ENCODE data around the gene MPHOSPH6. TPM values are rescaled to one million over a fixed set of nuclear protein-coding genes. Genes with fewer than 3 reads are reported as not detected.
"Not testable (repeated sequence)": the region's sequence is repeated elsewhere in the genome, so short reads cannot be mapped to it uniquely, and the experiment has no call there.

The MPHOSPH6 gene
- 58.1 TPM for polyA plus RNA-seq (2013, experiment 1 of 2)
- polyA plus RNA-seq (2013, experiment 2 of 2), result 59.4 TPM

GRCh38 chr16:82169861-82170845 is at the start of gene MPHOSPH6:
TSS of gene MPHOSPH6 (minus strand) at chr16:82170224. CDS start at chr16:82170175, 49 bp downstream.
- H3K4me2 ChIP-seq (ENCODE audit: low read length), result peak within 1 kb of the TSS; percentile 35
- H3K56ac ChIP-seq (ENCODE audit: low read length), result peak within 1 kb of the TSS; percentile 95
- peaks cover 7% of the 10 kb centered on the region for H3K79me1 ChIP-seq (ENCODE audit: low read length)
- WGBS (ENCODE audit: extremely low coverage, insufficient coverage, low lambda C conversion rate), result no CpG with 5 or more reads among the region's 89 CpGs
- H3K23ac ChIP-seq (ENCODE audit: low read length), result no peak within 1 kb of the TSS
- H4K5ac ChIP-seq (ENCODE audit: low read length), result no peak within 1 kb of the TSS
- H3K9ac ChIP-seq (ENCODE audit: low read length), result peak within 1 kb of the TSS; percentile 88
- peaks cover 4% of the 10 kb centered on the region for H3K79me2 ChIP-seq (ENCODE audit: control insufficient read depth, insufficient read depth, low read length)
- peak within 1 kb of the TSS; percentile 22 for H3K4ac ChIP-seq (ENCODE audit: low read depth, low read length)
- peak within 1 kb of the TSS; percentile 68 for H3K18ac ChIP-seq (ENCODE audit: low read length)
- H4K8ac ChIP-seq (ENCODE audit: low read depth, low read length), result peak within 1 kb of the TSS; percentile 95
- peak; percentile 93 for DNase-seq
- no peak within 1 kb of the TSS for H2BK120ac ChIP-seq (ENCODE audit: low read depth, low read length)
- no peaks in the 10 kb centered on the region for H3K4me1 ChIP-seq (ENCODE audit: control insufficient read depth, low read depth, low read length)
- H3K4me3 ChIP-seq (ENCODE audit: low read length), result peak within 1 kb of the TSS; percentile 76
- H2BK15ac ChIP-seq (replicated peaks; ENCODE audit: low read depth), result no peak within 1 kb of the TSS
- no peaks in the 10 kb centered on the region for H3K36me3 ChIP-seq (ENCODE audit: control insufficient read depth, insufficient read depth, low read length)
- peaks cover 7% of the 10 kb centered on the region for H3K27me3 ChIP-seq (ENCODE audit: insufficient read depth, low read length, poor library complexity)
- H2AK5ac ChIP-seq (ENCODE audit: low read length), result no peak within 1 kb of the TSS
- no peak within 1 kb of the TSS for H3K27ac ChIP-seq (ENCODE audit: low read depth, low read length)
- H2BK5ac ChIP-seq (ENCODE audit: low read length), result no peak within 1 kb of the TSS

- no peak overlapping the region for H3K18ac ChIP-seq (ENCODE audit: low read length)
- H4K5ac ChIP-seq (ENCODE audit: low read length), result no peak overlapping the region
- no peak overlapping the region for H2BK120ac ChIP-seq (ENCODE audit: low read depth, low read length)
- no peaks in the 10 kb centered on the region for H3K36me3 ChIP-seq (ENCODE audit: control insufficient read depth, insufficient read depth, low read length)
- no CpG with 5 or more reads among the region's 12 CpGs for WGBS (ENCODE audit: extremely low coverage, insufficient coverage, low lambda C conversion rate)
- H3K56ac ChIP-seq (ENCODE audit: low read length), result no peak overlapping the region
- no peak overlapping the region for H3K4me2 ChIP-seq (ENCODE audit: low read length)
- no peaks in the 10 kb centered on the region for H3K79me2 ChIP-seq (ENCODE audit: control insufficient read depth, insufficient read depth, low read length)
- H2BK15ac ChIP-seq (replicated peaks; ENCODE audit: low read depth), result no peak overlapping the region
- H3K4ac ChIP-seq (ENCODE audit: low read depth, low read length), result no peak overlapping the region
- no peak overlapping the region for H4K8ac ChIP-seq (ENCODE audit: low read depth, low read length)
- H3K4me1 ChIP-seq (ENCODE audit: control insufficient read depth, low read depth, low read length), result no peaks in the 10 kb centered on the region
- H3K27me3 ChIP-seq (ENCODE audit: insufficient read depth, low read length, poor library complexity), result no peaks in the 10 kb centered on the region
- H3K4me3 ChIP-seq (ENCODE audit: low read length), result no peak overlapping the region
- H2AK5ac ChIP-seq (ENCODE audit: low read length), result no peak overlapping the region
- H3K9ac ChIP-seq (ENCODE audit: low read length), result no peak overlapping the region
- no peaks in the 10 kb centered on the region for H3K79me1 ChIP-seq (ENCODE audit: low read length)
- no peak overlapping the region for H2BK5ac ChIP-seq (ENCODE audit: low read length)
- DNase-seq, result no peak
- no peak overlapping the region for H3K23ac ChIP-seq (ENCODE audit: low read length)
- no peak overlapping the region for H3K27ac ChIP-seq (ENCODE audit: low read depth, low read length)
Measured at GRCh38 chr16:82219298-82219697, 49.3 kb upstream of the MPHOSPH6 start.

- H2AK5ac ChIP-seq (ENCODE audit: low read length); H3K4me3 ChIP-seq (ENCODE audit: low read length); H3K79me1 ChIP-seq (ENCODE audit: low read length); H3K9ac ChIP-seq (ENCODE audit: low read length); DNase-seq; H3K56ac ChIP-seq (ENCODE audit: low read length); H3K4ac ChIP-seq (ENCODE audit: low read depth, low read length); H4K8ac ChIP-seq (ENCODE audit: low read depth, low read length); H3K4me2 ChIP-seq (ENCODE audit: low read length); H3K79me2 ChIP-seq (ENCODE audit: control insufficient read depth, insufficient read depth, low read length); H2BK15ac ChIP-seq (replicated peaks; ENCODE audit: low read depth); H3K23ac ChIP-seq (ENCODE audit: low read length); H3K4me1 ChIP-seq (ENCODE audit: control insufficient read depth, low read depth, low read length); H3K18ac ChIP-seq (ENCODE audit: low read length); H3K36me3 ChIP-seq (ENCODE audit: control insufficient read depth, insufficient read depth, low read length); H2BK120ac ChIP-seq (ENCODE audit: low read depth, low read length); H3K27ac ChIP-seq (ENCODE audit: low read depth, low read length); H2BK5ac ChIP-seq (ENCODE audit: low read length); H3K27me3 ChIP-seq (ENCODE audit: insufficient read depth, low read length, poor library complexity); H4K5ac ChIP-seq (ENCODE audit: low read length): not testable (repeated sequence)
- no CpG with 5 or more reads among the region's 9 CpGs for WGBS (ENCODE audit: extremely low coverage, insufficient coverage, low lambda C conversion rate)
Measured at GRCh38 chr16:82209314-82209713, 39.3 kb upstream of the MPHOSPH6 start.

- Histone ChIP-seq H3K79me1 (ENCODE audit: low read length) (no peaks in the 10 kb centered on the region), H4K5ac (ENCODE audit: low read length) (no peak overlapping the region), H3K36me3 (ENCODE audit: control insufficient read depth, insufficient read depth, low read length) (no peaks in the 10 kb centered on the region), H3K18ac (ENCODE audit: low read length) (no peak overlapping the region), H3K4me3 (ENCODE audit: low read length) (no peak overlapping the region), H2BK120ac (ENCODE audit: low read depth, low read length) (no peak overlapping the region), H3K4me1 (ENCODE audit: control insufficient read depth, low read depth, low read length) (no peaks in the 10 kb centered on the region), H2BK5ac (ENCODE audit: low read length) (no peak overlapping the region), H2BK15ac (replicated peaks; ENCODE audit: low read depth) (no peak overlapping the region), H3K4ac (ENCODE audit: low read depth, low read length) (no peak overlapping the region), H4K8ac (ENCODE audit: low read depth, low read length) (no peak overlapping the region), H3K56ac (ENCODE audit: low read length) (no peak overlapping the region), H3K27me3 (ENCODE audit: insufficient read depth, low read length, poor library complexity) (no peaks in the 10 kb centered on the region), H3K79me2 (ENCODE audit: control insufficient read depth, insufficient read depth, low read length) (no peaks in the 10 kb centered on the region), H3K4me2 (ENCODE audit: low read length) (no peak overlapping the region), H3K23ac (ENCODE audit: low read length) (no peak overlapping the region), H3K9ac (ENCODE audit: low read length) (no peak overlapping the region), H2AK5ac (ENCODE audit: low read length) (no peak overlapping the region), H3K27ac (ENCODE audit: low read depth, low read length) (no peak overlapping the region)
- DNase-seq, result no peak
Measured at GRCh38 chr16:82203198-82203597, 33.2 kb upstream of the MPHOSPH6 start.

GRCh38 chr16:82201926-82202325 is 31.9 kb upstream of the MPHOSPH6 start:
- no peak overlapping the region for H3K9ac ChIP-seq (ENCODE audit: low read length)
- no peak overlapping the region for H3K4me3 ChIP-seq (ENCODE audit: low read length)
- H4K8ac ChIP-seq (ENCODE audit: low read depth, low read length), result no peak overlapping the region
- no CpG with 5 or more reads among the region's 1 CpG for WGBS (ENCODE audit: extremely low coverage, insufficient coverage, low lambda C conversion rate)
- H3K23ac ChIP-seq (ENCODE audit: low read length), result no peak overlapping the region
- H3K36me3 ChIP-seq (ENCODE audit: control insufficient read depth, insufficient read depth, low read length), result no peaks in the 10 kb centered on the region
- no peak overlapping the region for H3K27ac ChIP-seq (ENCODE audit: low read depth, low read length)
- no peak overlapping the region for H4K5ac ChIP-seq (ENCODE audit: low read length)
- H2BK120ac ChIP-seq (ENCODE audit: low read depth, low read length), result no peak overlapping the region
- no peak for DNase-seq
- no peak overlapping the region for H3K18ac ChIP-seq (ENCODE audit: low read length)
- no peaks in the 10 kb centered on the region for H3K27me3 ChIP-seq (ENCODE audit: insufficient read depth, low read length, poor library complexity)
- no peak overlapping the region for H3K56ac ChIP-seq (ENCODE audit: low read length)
- no peak overlapping the region for H3K4ac ChIP-seq (ENCODE audit: low read depth, low read length)
- no peaks in the 10 kb centered on the region for H3K79me1 ChIP-seq (ENCODE audit: low read length)
- no peak overlapping the region for H2BK5ac ChIP-seq (ENCODE audit: low read length)
- H3K79me2 ChIP-seq (ENCODE audit: control insufficient read depth, insufficient read depth, low read length), result no peaks in the 10 kb centered on the region
- H3K4me1 ChIP-seq (ENCODE audit: control insufficient read depth, low read depth, low read length), result no peaks in the 10 kb centered on the region
- H2BK15ac ChIP-seq (replicated peaks; ENCODE audit: low read depth), result no peak overlapping the region
- H3K4me2 ChIP-seq (ENCODE audit: low read length), result no peak overlapping the region
- H2AK5ac ChIP-seq (ENCODE audit: low read length), result no peak overlapping the region
